A549 (cell line): ENCODE results near the gene UBASH3B. TPM values are rescaled to one million over a fixed set of nuclear protein-coding genes. Genes with fewer than 3 reads are reported as not detected.

Experiments
- ATAC-seq, 2 experiments: fragments of 200-7000 bp in 1 of 2; fragments of >200 bp in 1 of 2; cut with Nextera tagmentation in 1 of 2; cut with Tn5 transposase in 1 of 2; 3 replicates each; pipeline versions ENCODE4 v1.8.0 to v1.9.1; 2018 to 2020; ENCODE audit warnings: mild to moderate bottlenecking in 1 of 2, moderate library complexity in 1 of 2
- CTCF ChIA-PET: fragments of 300-600 bp; sonication (Branson Sonifier 250); formaldehyde crosslinking; extraction: SDS; loops from one replicate; lab custom pipeline; 2021; ENCODE audit warnings: antibody characterized with exemption, inconsistent platforms; lab: Yijun Ruan, JAX
- POLR2A ChIA-PET: fragments of 350-600 bp; formaldehyde crosslinking; extraction: SDS; loops from one replicate; lab custom pipeline; 2021; ENCODE audit warnings: antibody characterized with exemption, inconsistent platforms; lab: Yijun Ruan, JAX
- DNase-seq, 2 experiments: peaks; one replicate each; pipeline versions ENCODE4 v3.0.0 to v3.0.0-alpha.2; 2011 to 2016; ENCODE audit warnings: low read depth in 1 of 2, low spot score in 1 of 2
- FAIRE-seq: peaks from 2 replicates; lab custom pipeline; 2011; peaks lifted over from hg19 to GRCh38; lab: Jason Lieb, UNC
- H3K27ac ChIP-seq, 2 experiments: fragments of >200 bp; sonication (Bioruptor Twin); formaldehyde crosslinking; 3 replicates each; pipeline ENCODE4 v1.5.1; 2016 to 2017
- H3K4me1 ChIP-seq: fragments of >200 bp; sonication (Bioruptor Twin); formaldehyde crosslinking; 3 replicates; pipeline ENCODE4 v1.6.1; 2016
- H3K4me2 ChIP-seq: fragments of >200 bp; sonication (Bioruptor Twin); formaldehyde crosslinking; 3 replicates; pipeline ENCODE4 v1.6.1; 2016
- H3K4me3 ChIP-seq: fragments of >200 bp; sonication (Bioruptor Twin); formaldehyde crosslinking; 3 replicates; pipeline ENCODE4 v1.5.1; 2016
- H3K9me3 ChIP-seq: fragments of >200 bp; sonication (Bioruptor Twin); formaldehyde crosslinking; 3 replicates; pipeline ENCODE4 v1.6.1; 2016
- BHLHE40 ChIP-seq: IDR thresholded peaks from 2 replicates; pipeline ENCODE4 v1.6.1; 2012; ENCODE audit warnings: low read depth, low read length, inconsistent platforms
- EHF ChIP-seq: fragments of 250-450 bp; sonication (Bioruptor Pico); IDR thresholded peaks from 2 replicates; pipeline ENCODE4 v1.5.0; 2020; ENCODE audit warnings: mild to moderate bottlenecking
- ESRRA ChIP-seq: fragments of 150-350 bp; IDR thresholded peaks from 2 replicates; pipeline ENCODE4 v1.6.1; 2014; ENCODE audit warnings: mild to moderate bottlenecking, low read length, borderline replicate concordance
- HEYL ChIP-seq: fragments of 250-450 bp; sonication (Bioruptor Pico); IDR thresholded peaks from 2 replicates; pipeline ENCODE4 v1.8.0; 2021; ENCODE audit warnings: mild to moderate bottlenecking, moderate library complexity
- HOXA7 ChIP-seq: fragments of 250-450 bp; sonication (Bioruptor Pico); IDR thresholded peaks from 2 replicates; pipeline ENCODE4 v1.5.0; 2020; ENCODE audit warnings: mild to moderate bottlenecking, moderate library complexity
- HOXB13 ChIP-seq: fragments of 250-450 bp; sonication (Bioruptor Pico); IDR thresholded peaks from 2 replicates; pipeline ENCODE4 v1.5.0; 2020; ENCODE audit warnings: low read depth, mild to moderate bottlenecking, moderate library complexity
- KDM1A ChIP-seq: fragments of 200-600 bp; sonication (generic); IDR thresholded peaks from 2 replicates; pipeline ENCODE4 v1.6.1; 2016; ENCODE audit warnings: low read depth, mild to moderate bottlenecking
- NPAS2 ChIP-seq: fragments of 250-450 bp; sonication (Bioruptor Pico); IDR thresholded peaks from 2 replicates; pipeline ENCODE4 v1.8.0; 2022; ENCODE audit warnings: mild to moderate bottlenecking, moderate library complexity, borderline replicate concordance
- NR3C1 ChIP-seq: fragments of >200 bp; sonication (Bioruptor Twin); formaldehyde crosslinking; IDR thresholded peaks from 3 replicates; pipeline ENCODE4 v1.6.1; 2017
- RARB ChIP-seq: fragments of 250-450 bp; sonication (Bioruptor Pico); IDR thresholded peaks from 2 replicates; pipeline ENCODE4 v1.8.0; 2021; ENCODE audit warnings: mild to moderate bottlenecking, moderate library complexity
- SMC3 ChIP-seq: fragments of >200 bp; sonication (Bioruptor Twin); formaldehyde crosslinking; IDR thresholded peaks from 3 replicates; pipeline ENCODE4 v1.6.1; 2018; ENCODE audit warnings: inconsistent platforms
- SREBF2 ChIP-seq: fragments of 450-650 bp; IDR thresholded peaks from 2 replicates; pipeline ENCODE4 v1.6.1; 2014; ENCODE audit warnings: mild to moderate bottlenecking, moderate library complexity
- WGBS: methylation state at CpG from one replicate; pipeline ENCODE4 v1.1.6; 2017; ENCODE audit errors: missing lambda C conversion rate; 5-methylcytosine and 5-hydroxymethylcytosine counted together
- polyA plus RNA-seq, 4 experiments: library from polyadenylated mRNA; depleted of rRNA in 3 of 4; stranded (reverse); fragments of >200 nt; fragmentation: RNase III in 1 of 4; extraction: RNeasy Plus Mini Kit Qiagen cat#74134 plus additional on column Dnase treatment in 1 of 4; gene quantifications; 2 replicates in 3 of 4; 3 replicates in 1 of 4; pipeline ENCODE4 v1.2.3, GENCODE V29; 2011 to 2017
- TF ChIP-seq, protein P1 (sequence below): fragments of 250-450 bp; sonication (Bioruptor Pico); IDR thresholded peaks from 2 replicates; pipeline ENCODE4 v1.5.0; 2020; ENCODE audit warnings: low read depth, mild to moderate bottlenecking, moderate library complexity
- TF ChIP-seq, protein P2 (sequence below): fragments of >200 bp; sonication (Bioruptor Twin); formaldehyde crosslinking; IDR thresholded peaks from 2 replicates; pipeline ENCODE4 v1.6.1; 2016
- TF ChIP-seq, protein P3 (sequence below): fragments of 150-350 bp; IDR thresholded peaks from 2 replicates; pipeline ENCODE4 v1.6.1; 2014; ENCODE audit warnings: low read depth, mild to moderate bottlenecking, low read length
- TF ChIP-seq, protein P4 (sequence below): IDR thresholded peaks from 2 replicates; pipeline ENCODE4 v1.6.1; 2012
- TF ChIP-seq, protein P5 (sequence below): IDR thresholded peaks from 2 replicates; pipeline ENCODE4 v1.6.1; 2012; ENCODE audit warnings: low read depth, borderline replicate concordance
- TF ChIP-seq, protein P6 (sequence below): fragments of >200 bp; sonication (Bioruptor Twin); formaldehyde crosslinking; IDR thresholded peaks from 3 replicates; pipeline ENCODE4 v1.5.1; 2016
- TF ChIP-seq, protein P7 (sequence below): fragments of 450-650 bp; IDR thresholded peaks from 2 replicates; pipeline ENCODE4 v1.6.1; 2014; ENCODE audit warnings: antibody characterized with exemption

The UBASH3B gene
- polyA plus RNA-seq, 2 of the 4 experiments (the other 2 are of a cell fraction): 33.4 to 43.0 TPM

DNA sequence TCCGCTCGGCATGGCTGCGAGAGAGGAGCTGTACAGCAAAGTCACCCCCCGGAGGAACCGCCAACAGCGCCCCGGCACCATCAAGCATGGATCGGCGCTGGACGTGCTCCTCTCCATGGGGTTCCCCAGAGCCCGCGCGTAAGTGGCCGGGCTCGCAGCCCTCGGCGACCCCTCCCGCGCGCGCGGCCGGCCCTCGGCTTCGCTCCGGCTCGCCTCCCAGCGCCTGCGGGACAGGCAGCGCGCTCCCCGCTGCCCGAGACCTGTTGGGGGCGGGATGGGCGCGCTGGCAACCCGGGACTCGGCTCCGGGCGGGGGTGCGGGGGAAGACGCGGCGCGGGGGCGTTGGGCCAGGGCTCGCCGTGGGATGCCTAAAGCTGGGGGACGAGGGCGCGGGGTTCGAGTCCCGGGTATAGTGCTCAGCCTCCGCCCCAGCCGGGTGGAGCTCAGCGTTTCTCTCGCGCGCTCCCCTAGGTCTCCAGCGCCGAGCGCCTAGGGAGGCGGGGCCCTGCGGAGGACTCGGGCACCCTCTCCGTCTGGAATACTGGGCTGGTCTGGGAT, 630 bp downstream of the UBASH3B start (continued):
- TF ChIP-seq BHLHE40 (no peak), HOXB13 (CRISPR knock-in tag) (no peak), KDM1A (no peak)
- TF ChIP-seq, protein P1, sequence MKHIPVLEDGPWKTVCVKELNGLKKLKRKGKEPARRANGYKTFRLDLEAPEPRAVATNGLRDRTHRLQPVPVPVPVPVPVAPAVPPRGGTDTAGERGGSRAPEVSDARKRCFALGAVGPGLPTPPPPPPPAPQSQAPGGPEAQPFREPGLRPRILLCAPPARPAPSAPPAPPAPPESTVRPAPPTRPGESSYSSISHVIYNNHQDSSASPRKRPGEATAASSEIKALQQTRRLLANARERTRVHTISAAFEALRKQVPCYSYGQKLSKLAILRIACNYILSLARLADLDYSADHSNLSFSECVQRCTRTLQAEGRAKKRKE (CRISPR knock-in tag): no peak
- TF ChIP-seq, protein P2, sequence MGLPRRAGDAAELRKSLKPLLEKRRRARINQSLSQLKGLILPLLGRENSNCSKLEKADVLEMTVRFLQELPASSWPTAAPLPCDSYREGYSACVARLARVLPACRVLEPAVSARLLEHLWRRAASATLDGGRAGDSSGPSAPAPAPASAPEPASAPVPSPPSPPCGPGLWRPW: no peak
- TF ChIP-seq, all 56 proteins: peak for 3

DNA sequence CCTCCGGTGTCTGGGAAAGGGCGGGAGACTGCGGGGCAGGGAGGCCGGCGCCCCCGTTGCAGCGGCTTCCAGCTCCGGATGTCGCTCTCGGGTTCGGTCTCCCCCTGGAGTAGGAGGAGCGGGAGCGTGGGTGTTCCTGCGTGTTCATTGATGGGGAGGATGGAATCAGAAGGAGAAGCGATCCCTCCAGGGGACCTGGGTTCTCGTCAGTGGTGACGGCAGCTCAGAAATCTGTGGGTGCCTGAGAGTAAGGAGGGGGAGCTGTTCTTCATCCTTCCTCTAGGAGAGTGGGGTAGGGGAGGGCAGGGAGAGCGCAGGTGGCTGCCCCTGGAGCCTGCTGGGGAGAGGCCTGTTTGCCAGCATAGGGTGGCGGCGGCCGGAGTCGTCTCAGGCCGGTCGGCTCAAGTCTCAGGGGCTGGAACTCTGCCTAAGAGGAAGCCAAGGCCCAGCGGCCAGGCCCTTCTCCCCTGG, 1.1 kb downstream of the UBASH3B start:
- ChIA-PET CTCF (interaction anchor here (0.8 to 3.0 kb wide), 12 partner anchors 8 to 125 kb away, joined by 3 to 14 read pairs (median 4); no protein-coding TSS in a partner anchor), POLR2A (interaction anchor here (0.8 to 2.9 kb wide), 8 partner anchors 8 to 405 kb away, joined by 3 to 42 read pairs (median 4); partner anchors contain the start of gene HSPA8)
- WGBS: 2% methylated on average over 7 of the region's 25 CpGs
- TF ChIP-seq RARB (no peak), EHF (CRISPR knock-in tag) (no peak), ESRRA (no peak), NPAS2 (CRISPR knock-in tag) (no peak), HOXA7 (no peak), HEYL (no peak), KDM1A (no peak), SMC3 (no peak), NR3C1 (no peak), SREBF2 (no peak)
- TF ChIP-seq, protein P3, sequence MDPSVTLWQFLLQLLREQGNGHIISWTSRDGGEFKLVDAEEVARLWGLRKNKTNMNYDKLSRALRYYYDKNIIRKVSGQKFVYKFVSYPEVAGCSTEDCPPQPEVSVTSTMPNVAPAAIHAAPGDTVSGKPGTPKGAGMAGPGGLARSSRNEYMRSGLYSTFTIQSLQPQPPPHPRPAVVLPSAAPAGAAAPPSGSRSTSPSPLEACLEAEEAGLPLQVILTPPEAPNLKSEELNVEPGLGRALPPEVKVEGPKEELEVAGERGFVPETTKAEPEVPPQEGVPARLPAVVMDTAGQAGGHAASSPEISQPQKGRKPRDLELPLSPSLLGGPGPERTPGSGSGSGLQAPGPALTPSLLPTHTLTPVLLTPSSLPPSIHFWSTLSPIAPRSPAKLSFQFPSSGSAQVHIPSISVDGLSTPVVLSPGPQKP: no peak
- TF ChIP-seq, protein P4, sequence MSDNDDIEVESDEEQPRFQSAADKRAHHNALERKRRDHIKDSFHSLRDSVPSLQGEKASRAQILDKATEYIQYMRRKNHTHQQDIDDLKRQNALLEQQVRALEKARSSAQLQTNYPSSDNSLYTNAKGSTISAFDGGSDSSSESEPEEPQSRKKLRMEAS: no peak
- TF ChIP-seq, protein P5, sequence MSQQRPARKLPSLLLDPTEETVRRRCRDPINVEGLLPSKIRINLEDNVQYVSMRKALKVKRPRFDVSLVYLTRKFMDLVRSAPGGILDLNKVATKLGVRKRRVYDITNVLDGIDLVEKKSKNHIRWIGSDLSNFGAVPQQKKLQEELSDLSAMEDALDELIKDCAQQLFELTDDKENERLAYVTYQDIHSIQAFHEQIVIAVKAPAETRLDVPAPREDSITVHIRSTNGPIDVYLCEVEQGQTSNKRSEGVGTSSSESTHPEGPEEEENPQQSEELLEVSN: no peak
- TF ChIP-seq, protein P1 (CRISPR knock-in tag): no peak
- TF ChIP-seq, protein P6, sequence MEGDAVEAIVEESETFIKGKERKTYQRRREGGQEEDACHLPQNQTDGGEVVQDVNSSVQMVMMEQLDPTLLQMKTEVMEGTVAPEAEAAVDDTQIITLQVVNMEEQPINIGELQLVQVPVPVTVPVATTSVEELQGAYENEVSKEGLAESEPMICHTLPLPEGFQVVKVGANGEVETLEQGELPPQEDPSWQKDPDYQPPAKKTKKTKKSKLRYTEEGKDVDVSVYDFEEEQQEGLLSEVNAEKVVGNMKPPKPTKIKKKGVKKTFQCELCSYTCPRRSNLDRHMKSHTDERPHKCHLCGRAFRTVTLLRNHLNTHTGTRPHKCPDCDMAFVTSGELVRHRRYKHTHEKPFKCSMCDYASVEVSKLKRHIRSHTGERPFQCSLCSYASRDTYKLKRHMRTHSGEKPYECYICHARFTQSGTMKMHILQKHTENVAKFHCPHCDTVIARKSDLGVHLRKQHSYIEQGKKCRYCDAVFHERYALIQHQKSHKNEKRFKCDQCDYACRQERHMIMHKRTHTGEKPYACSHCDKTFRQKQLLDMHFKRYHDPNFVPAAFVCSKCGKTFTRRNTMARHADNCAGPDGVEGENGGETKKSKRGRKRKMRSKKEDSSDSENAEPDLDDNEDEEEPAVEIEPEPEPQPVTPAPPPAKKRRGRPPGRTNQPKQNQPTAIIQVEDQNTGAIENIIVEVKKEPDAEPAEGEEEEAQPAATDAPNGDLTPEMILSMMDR: no peak
- TF ChIP-seq, protein P7, sequence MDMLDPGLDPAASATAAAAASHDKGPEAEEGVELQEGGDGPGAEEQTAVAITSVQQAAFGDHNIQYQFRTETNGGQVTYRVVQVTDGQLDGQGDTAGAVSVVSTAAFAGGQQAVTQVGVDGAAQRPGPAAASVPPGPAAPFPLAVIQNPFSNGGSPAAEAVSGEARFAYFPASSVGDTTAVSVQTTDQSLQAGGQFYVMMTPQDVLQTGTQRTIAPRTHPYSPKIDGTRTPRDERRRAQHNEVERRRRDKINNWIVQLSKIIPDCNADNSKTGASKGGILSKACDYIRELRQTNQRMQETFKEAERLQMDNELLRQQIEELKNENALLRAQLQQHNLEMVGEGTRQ: no peak
- H3K4me1 ChIP-seq: peaks cover 62% of the 10 kb centered on the region
- no peaks in the 10 kb centered on the region for H3K9me3 ChIP-seq
- peak overlapping the region; percentile 77 for H3K4me2 ChIP-seq
- no peak for FAIRE-seq
- H3K4me3 ChIP-seq: peak overlapping the region; percentile 77
- H3K27ac ChIP-seq: peak overlapping the region; percentile 91 to 99
- peak; percentile 43 to 60 for DNase-seq
- ATAC-seq: peak; percentile 59 to 62
